Panc1 (cell line): ENCODE data around the gene FABP1.

Source experiments
- CTCF ChIP-seq: fragments of 450-650 bp; IDR thresholded peaks from 2 replicates; pipeline ENCODE4 v1.5.1; 2017; ENCODE audit warnings: mild to moderate bottlenecking
- POLR2AphosphoS5 ChIP-seq: IDR thresholded peaks from 2 replicates; pipeline ENCODE4 v1.6.1; 2012; ENCODE audit warnings: mild to moderate bottlenecking, low read depth, low read length, moderate library complexity
- SIN3A ChIP-seq: IDR thresholded peaks from 2 replicates; pipeline ENCODE4 v1.6.1; 2012; ENCODE audit warnings: low read depth, mild to moderate bottlenecking, low read length, moderate library complexity, borderline replicate concordance; ENCODE audit not compliant: insufficient read depth

- TF ChIP-seq SIN3A (no peak), POLR2AphosphoS5 (no peak), CTCF (no peak)
Observed at GRCh38 chr2:88147145-88147544, 19.3 kb upstream of the FABP1 start.
